HG02938 (cell line): ENCODE results near the gene PAPPA.

Source experiments
- ATAC-seq: cut with Tn5 transposase; IDR thresholded peaks from one replicate; pipeline ENCODE4 v1.9.1; 2021; ENCODE audit warnings: mild to moderate bottlenecking, moderate library complexity; ENCODE audit not compliant: unreplicated experiment

Gene PAPPA

GRCh38 chr9:116303886-116304538, 150.4 kb downstream of the PAPPA start:
- ATAC-seq: no peak

DNA sequence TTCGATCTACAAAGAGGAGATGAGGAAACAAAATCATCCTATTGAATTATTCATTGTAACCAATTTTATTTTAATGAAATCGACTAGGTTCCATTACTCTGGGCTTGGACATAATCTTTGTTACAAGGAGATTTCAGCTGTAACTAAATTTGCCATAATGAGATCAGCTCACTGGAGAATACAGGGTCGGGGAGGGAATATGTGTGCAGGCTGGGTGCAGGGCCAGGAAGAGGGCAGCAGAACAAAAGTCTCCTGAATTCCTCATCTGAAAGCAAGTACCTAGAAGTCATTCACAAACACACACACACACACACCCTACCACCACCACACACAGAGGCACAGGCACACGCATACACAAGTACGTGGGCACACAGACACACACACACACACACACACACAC, 151.2 kb downstream of the PAPPA start:
- no peak for ATAC-seq

- ATAC-seq: no peak
Observed at GRCh38 chr9:116308076-116308475, 154.5 kb downstream of the PAPPA start.

- no peak for ATAC-seq
Observed at GRCh38 chr9:116309900-116310611, 156.5 kb downstream of the PAPPA start.

DNA sequence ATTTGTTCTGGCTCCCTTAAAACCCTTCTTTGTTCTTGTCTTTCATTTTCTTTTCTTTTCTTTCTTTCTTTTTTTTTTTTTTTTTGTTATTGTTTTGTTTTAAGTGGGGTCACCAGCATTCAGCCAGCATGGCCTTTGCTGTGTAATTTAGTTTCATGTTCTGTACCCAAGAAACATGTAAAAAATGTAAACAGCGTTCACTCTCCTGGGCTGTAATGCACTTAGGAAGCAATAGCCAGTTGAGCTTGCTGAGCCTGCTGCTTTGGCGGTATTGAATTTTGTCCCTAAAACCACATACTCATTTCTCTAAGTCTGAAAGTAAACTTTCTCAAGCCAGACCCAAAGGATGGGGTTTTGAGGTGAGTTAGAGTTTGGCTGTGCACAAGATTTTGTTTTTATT, 158.6 kb downstream of the PAPPA start:
- ATAC-seq: no peak

GRCh38 chr9:116313638-116314037, 160.0 kb downstream of the PAPPA start:
- no peak for ATAC-seq

DNA sequence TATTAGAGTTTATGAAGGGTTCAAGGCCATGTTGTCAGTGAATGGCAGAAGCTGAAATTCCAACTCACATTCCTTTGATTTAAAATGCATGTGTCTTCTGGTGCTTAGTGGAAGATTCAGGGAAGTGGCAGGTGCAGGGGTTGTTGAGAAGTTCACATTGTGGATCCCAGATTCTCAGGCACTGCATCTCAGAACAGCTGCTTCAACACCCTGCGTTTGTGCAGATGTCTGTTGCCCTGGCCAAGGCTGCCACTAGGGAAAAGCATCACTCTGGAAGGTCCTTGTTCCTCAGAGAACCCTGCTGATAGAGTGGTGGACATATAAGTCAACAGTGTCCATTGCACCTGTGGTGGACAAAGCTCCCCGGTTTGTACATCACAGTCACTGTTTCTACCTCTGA, 162.7 kb downstream of the PAPPA start:
- ATAC-seq: no peak

GRCh38 chr9:116317503-116317902, 163.9 kb downstream of the PAPPA start:
- no peak for ATAC-seq

DNA sequence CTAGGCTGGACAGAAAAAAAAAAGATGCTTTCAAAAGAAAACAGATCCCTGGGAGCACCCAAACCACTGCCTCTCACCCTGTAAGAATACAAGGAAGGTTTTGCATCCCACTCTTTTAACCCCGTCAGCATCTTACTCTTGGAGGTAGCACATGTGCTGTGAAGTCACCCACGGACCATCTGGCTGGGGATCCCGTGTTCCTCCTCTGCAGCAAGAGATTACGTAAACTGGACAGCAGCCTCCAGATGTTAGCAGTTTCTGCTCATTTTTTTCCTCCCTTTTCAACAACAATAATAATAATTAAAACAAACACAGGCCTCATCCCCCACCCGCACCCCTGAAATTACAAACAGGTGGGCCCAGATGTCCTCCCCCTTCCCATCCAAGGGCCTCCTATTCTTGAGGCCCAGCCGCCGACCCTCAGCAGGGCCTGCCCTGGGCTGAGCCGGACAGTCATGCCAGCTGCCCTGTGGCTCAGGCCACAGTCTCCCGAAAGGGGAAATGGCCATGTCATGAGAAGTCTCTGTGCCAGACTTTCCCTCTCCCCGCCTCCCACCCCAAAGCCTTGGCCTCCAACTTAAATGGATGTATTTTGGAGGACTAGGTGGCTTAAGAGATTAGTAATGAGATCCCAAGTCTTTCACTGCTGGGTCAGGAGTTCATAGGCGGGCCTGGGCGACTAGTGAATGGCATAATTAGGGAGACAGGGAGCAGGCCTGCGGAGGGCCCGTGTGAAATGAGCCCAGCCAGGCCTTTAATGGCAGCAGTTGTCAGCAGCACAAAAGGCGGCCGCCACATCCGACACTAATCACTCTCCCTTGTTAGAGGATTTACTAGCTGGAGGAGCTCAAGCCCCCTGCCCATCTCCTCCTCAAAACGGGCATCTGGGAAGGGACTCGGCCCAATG, 165.1 kb downstream of the PAPPA start:
- ATAC-seq: no peak

DNA sequence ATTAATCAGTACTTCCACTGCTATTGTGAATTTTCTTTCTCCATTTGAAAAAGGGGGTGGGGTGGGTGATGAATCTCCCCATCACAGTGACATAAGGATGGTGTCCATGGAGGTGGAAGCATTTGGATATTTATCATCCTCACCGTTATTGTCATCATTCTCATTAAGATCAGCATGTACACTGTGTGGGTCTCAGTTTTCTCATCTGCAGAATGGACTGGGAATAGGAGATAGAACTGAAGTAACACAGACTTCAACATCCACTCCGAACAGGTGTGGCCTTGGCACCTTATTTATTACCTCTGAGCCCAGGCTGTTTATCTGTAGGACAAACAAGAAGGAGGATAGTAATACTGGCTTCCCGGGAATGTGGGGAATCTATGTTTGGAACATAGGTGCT, 165.9 kb downstream of the PAPPA start:
- no peak for ATAC-seq

GRCh38 chr9:116320290-116320689, 166.7 kb downstream of the PAPPA start:
- no peak for ATAC-seq

DNA sequence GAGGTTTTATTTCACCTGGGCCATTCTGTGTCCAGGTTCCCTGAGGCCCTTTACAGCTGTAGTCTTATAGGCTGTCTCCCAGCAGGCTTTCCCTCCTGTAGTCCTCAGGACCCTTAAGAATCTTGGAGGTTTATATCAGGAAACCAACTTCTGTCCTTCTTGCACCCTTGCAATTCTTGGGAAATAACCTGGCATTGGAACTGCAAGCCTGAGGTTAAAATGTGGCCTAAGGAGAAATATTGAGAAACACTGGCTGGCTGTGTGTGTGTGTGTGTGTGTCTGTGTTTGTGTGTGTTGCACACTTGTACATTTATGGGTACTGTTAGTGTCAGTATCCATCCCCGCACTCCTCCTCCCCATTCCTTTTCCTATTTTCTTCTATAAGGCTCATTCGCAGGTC, 168.9 kb downstream of the PAPPA start:
- no peak for ATAC-seq

GRCh38 chr9:116323012-116323411, 169.4 kb downstream of the PAPPA start:
- no peak for ATAC-seq

- no peak for ATAC-seq
Observed at GRCh38 chr9:116323571-116323970, 170.0 kb downstream of the PAPPA start.

DNA sequence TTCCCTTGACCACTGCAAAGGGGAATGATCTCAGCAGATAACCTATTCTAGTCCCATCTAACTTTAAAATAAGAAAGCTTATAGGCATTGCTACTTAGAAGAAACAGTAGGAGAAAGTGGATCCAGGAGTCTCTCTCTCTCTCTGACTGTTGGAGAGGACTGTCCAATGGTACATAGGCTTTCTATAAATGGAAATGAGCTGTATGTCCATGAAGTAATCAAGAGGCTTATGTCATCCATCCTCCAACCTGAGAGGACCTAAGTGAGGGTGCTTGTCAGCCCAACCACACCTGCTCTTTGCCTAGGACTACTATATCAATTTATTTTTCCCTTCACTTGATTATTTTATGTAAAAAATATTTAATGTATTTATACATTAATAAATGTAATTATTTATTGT, 172.3 kb downstream of the PAPPA start:
- no peak for ATAC-seq

- ATAC-seq: no peak
Observed at GRCh38 chr9:116327701-116328405, 174.3 kb downstream of the PAPPA start.

- no peak for ATAC-seq
Observed at GRCh38 chr9:116329470-116329869, 175.9 kb downstream of the PAPPA start.

DNA sequence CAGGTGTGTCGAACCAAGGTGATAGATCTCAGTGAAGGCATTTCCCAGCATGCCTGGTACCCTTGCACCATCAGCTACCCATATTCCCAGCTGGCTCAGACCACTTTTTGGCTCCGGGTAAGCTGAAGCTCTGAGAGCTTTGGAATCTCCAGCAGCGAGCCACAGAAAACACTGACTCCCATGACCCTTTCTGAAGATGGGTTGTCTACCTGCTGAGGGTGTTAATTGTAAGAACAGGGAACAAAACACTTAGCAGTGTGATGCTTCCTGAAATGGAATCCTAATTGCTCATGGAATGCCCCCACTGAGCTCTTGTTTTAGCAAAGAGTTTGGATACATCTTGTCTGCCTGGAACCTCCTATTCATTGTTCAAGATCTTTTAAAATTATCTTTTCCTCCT, 177.7 kb downstream of the PAPPA start:
- ATAC-seq: no peak

DNA sequence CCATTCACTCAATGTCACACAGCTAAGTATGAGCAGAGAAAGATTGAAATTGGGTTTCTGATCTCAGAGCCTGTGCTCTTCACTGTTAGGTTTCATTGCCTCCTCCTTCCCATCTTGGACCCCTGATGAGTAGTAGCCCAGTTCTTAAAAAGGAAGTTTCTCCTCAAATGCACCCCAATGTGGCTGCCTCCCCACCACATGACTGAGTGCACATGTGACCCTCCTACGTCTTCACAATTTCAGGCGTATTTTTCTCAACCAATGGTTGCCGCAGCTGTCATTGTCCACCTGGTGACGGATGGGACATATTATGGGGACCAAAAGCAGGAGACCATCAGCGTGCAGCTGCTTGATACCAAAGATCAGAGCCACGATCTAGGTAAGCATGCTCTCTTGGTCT, 178.5 kb downstream of the PAPPA start:
- ATAC-seq: no peak

- ATAC-seq: no peak
Observed at GRCh38 chr9:116333254-116333653, 179.7 kb downstream of the PAPPA start.

DNA sequence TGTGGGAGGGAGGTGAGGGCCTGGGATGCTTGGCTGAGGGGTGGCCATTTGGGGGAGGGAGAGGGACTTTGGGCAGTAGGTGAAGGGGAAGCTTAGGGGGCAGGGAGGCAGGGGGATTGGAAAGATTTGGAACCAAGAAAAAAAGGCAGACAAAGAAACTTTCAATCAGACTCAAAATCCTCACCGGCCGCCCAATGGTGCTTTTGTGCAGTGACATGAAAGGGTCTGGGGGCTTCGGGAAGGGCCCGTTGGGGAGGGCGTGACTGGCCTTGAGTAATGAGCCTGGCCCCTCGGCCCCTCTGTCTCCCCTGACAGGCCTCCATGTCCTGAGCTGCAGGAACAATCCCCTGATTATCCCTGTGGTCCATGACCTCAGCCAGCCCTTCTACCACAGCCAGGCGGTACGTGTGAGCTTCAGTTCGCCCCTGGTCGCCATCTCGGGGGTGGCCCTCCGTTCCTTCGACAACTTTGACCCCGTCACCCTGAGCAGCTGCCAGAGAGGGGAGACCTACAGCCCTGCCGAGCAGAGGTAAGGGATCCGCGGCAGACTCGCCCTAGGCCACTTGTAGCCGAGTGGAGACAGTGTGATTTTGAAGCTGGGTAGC, 181.1 kb downstream of the PAPPA start:
- ATAC-seq: no peak
